HG02623 (cell line): ENCODE measurements around the gene BABAM2.

Experiments used
- ATAC-seq: cut with Tn5 transposase; IDR thresholded peaks from one replicate; pipeline ENCODE4 v1.9.1; 2021; ENCODE audit warnings: moderate library complexity; ENCODE audit not compliant: unreplicated experiment

BABAM2 gene

DNA sequence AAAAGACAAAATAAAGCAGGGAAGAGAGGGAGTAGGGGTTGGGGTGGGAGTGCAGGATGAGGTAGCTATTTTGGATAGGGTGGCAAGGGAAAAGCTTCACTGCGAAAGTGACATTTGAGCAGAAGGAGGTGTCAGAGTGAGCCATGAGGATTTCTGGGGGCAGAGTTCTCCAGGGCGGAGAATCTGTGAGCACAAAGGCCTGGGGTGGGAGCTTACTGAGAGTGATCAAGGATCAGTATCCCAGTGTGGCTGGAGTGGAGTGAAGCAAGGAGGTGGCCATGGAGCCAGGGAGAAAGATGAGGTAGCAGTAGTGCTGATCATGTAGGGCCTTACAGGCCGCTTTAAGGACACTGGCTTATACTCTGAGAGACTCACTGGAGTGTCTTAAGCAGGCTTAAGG lies 291.3 kb downstream of the BABAM2 start:
- no peak for ATAC-seq

DNA sequence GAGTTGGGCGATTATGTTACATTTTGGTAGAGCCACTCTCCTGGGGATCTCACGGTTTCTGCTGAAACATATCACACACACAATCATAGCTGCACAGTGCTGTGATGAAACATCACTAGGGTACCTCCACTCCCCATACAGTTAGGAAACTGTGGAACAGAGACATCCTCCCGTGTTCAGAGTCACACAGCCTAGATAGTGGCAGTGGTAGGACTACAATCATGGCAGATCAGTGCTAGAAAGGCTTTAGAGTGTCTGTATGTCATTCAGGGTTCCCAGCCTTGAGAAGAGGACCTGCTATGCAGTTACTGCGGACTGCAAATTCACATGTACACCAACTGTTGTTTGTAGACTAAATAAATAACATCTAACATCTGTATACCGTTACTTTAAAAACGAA lies 291.8 kb downstream of the BABAM2 start:
- ATAC-seq: no peak

DNA sequence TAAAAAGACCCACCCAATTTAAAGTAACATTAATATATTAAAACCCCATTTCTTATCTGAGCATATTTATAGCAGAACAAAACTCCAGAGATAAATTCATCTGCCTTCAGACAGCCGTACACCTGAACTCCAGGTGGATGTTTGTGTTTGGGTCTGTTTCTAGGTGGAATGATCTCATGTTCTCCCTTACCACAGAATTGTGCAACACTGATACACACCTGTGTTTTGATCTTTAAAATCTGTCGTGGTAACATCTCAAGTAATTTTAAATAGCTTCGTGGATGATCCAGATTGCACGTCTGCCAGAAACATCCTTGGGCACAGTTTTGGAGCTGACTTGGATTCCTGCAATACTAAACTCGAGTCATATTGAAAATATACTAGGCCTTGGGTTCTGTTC lies 294.6 kb downstream of the BABAM2 start:
- no peak for ATAC-seq

DNA sequence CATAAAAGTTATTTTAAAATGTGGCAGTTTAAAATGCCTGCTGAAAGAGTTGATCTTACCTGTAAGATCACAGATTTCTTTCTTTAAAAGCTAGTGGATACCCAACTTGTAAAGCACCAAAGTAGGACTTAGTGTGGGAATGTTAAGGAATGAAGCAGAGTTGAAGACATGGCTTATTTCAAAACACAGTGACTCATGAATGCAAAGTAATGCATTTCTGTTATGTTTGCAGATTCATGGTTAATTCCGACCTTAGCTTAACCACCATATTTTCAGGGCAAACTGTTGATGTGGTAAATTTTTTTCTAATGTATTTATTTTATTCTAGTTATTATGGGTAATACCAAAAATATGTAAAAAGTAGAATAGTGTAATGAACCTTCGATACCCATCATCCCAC lies 295.4 kb downstream of the BABAM2 start:
- no peak for ATAC-seq

GRCh38 chr2:28187186-28187585 lies 296.7 kb downstream of the BABAM2 start:
- ATAC-seq: no peak

- ATAC-seq: no peak
Measured at GRCh38 chr2:28188436-28188835, 297.9 kb downstream of the BABAM2 start.

GRCh38 chr2:28193630-28194403 lies 303.3 kb downstream of the BABAM2 start:
- no peak for ATAC-seq

DNA sequence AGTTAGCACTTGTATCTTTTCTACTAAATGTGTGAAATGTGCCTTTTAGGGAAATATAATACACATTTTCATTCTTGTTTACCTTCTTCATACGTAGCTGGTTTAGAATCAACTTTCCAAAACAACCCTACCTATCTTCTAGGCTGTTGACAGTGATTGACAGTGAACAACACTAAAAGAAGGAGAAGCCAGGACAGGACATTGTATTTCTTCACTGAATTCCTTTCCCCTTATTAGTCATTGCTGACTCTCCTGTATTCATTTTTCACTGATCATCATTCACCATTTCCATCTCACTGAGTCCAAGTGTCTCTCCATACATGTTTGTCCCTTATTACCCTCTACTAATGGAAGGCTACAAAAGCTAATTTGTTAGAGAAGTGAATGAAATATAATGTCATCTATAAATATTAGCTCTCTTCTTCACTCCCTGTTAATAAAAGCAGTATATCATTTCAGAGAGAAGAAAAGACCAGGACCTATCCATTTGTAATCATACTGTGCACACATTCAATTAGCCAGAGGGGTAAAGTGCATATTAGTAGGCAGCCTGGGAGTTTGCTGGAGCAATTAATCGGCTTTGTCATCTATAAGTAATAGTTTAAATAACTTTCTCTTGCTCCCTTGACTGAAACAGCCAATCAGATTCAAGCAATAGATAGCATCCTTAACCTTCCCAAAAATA lies 309.6 kb downstream of the BABAM2 start:
- no peak for ATAC-seq

- no peak for ATAC-seq
Measured at GRCh38 chr2:28201671-28202180, 311.2 kb downstream of the BABAM2 start.

DNA sequence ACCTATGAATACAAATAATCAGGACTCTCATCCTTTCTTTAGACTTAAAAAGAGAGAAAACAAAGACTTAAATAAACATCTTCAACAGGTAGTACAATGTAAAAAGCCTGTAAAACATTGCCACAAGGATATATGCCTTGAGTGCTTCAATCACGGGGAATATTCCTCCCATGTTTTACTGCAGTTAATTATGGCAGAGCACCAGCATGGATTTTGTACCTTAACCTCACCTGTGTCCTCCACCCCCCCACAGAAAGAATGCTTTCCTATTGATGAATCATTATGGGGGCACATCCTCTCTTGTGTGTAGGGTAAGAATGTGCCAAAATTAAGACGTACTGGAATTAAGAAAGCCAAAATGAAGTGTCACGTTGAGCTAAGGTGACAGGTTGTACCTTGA lies 312.2 kb downstream of the BABAM2 start:
- no peak for ATAC-seq

DNA sequence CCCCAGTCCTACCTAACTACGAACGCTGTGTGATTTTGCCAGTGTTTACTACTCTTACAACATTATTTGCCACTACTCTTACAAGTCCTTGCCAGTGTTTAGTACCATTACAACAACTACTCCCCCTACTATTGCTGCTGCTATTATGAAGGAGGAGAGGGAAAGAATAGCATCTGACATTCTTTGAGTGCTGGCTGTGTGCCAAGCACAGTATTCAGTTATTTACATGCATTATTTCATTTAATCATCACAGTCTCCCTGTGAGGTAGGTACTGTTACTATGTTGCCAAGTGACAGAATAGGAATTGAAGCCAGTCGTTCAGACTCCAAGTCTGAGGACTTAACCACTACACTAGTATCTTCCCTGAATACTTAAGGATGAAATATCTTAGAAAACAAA lies 316.2 kb downstream of the BABAM2 start:
- ATAC-seq: no peak

GRCh38 chr2:28209261-28209691 lies 318.7 kb downstream of the BABAM2 start:
- no peak for ATAC-seq

- no peak for ATAC-seq
Measured at GRCh38 chr2:28209864-28210263, 319.3 kb downstream of the BABAM2 start.

DNA sequence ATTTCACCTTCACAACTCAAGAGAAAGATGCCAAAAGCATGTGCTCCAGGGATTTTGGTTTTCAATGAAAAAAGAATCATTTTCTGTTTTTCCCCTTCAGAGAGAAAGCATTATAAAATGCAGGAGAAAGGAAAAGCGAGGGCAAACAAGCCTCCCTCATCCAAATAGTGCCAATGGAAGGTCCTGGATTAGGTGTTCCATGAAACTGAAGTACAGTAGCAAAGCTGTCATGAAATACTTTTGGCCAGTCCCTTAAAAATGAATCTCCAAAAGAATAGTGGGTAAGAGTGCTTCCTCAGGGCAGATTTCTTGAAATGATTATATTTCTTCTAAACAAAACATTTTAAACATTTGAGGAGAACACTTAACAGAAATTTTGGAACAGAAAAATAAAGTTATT lies 320.0 kb downstream of the BABAM2 start:
- no peak for ATAC-seq

DNA sequence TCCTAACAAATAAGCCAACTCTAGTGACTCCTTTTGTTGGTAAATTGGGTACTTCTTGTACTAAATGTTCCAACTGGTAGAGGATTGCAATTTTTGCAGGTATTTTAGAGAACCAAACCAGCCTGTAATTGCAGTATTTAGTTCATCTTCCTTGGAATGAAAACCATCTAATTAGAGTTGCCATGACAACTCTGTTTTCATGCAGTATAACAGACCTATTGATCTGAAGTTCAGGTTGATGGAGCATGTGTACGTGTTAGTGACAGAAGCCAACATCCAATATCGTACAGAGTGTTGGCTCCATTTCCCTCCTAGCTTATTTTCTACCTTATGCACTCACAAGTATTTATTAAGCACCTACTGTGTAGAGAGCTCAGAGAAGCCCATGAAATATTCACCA lies 325.8 kb downstream of the BABAM2 start:
- ATAC-seq: no peak

DNA sequence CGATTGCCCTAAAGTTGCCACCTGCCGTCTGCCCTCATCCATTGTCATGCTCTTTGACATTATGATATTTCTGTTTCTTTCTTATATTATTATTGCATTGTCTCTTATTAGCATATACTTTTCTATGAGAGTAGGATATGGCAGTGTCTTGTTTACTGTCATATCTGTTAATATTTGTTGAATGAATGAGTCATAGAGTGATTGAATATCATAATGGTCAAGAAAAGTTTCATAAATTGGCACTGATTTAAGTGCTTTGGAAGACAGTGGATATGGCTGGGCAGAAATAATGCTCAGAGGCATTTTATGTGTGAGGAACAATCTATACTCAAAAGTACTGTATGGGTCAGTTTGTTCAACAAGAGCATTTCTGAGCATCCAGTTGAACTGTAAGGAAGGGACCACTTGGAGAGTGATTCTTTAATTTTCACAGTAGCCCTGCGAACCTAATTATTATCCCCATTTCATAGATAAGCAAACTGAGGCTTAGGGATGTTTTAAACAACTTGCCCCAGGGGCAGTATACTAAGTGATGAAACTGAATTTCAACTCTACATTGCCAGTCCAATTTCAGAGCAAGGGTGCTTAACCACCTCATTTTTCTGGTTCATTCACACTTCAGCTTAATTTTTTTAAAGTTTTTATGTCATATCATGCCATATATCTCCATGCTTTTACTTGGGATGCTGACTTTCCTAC lies 326.7 kb downstream of the BABAM2 start:
- no peak for ATAC-seq

DNA sequence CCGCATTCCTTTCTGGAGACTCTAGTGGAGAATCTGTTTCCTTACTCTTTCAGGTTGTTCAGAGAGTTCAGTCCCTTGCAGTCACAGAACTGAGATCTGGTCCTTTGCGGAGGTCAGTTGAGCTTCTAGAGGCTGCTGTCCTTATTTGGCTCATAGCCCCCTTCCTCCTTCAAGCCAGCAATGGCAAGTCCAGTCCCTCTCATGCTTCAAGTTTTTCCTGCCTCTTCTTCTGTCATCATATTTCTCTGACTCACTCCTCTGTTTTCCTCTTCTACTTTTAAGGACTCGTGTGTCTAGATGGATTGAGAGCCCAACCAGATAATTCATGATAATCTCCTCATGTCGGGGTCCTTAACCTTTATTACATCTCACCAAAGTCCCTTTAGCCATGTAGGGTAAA lies 328.6 kb downstream of the BABAM2 start:
- no peak for ATAC-seq

GRCh38 chr2:28219758-28220368 lies 329.3 kb downstream of the BABAM2 start:
- ATAC-seq: no peak

GRCh38 chr2:28224648-28225472 lies 334.3 kb downstream of the BABAM2 start:
- no peak for ATAC-seq

- no peak for ATAC-seq
Measured at GRCh38 chr2:28225473-28226080, 335.0 kb downstream of the BABAM2 start.
